DND-41 (cell line): ENCODE data around the gene DRC7.

Experiments used
- CTCF ChIP-seq: IDR thresholded peaks from 2 replicates; pipeline ENCODE4 v1.5.1; 2012; ENCODE audit warnings: borderline replicate concordance, low read length, moderate library complexity, mild to moderate bottlenecking; ENCODE audit not compliant: poor library complexity, severe bottlenecking; ENCODE audit errors: extremely low read depth
- EZH2 ChIP-seq: IDR thresholded peaks from 3 replicates; pipeline ENCODE4 v1.6.1; 2012; ENCODE audit warnings: borderline replicate concordance, low read depth, mild to moderate bottlenecking, moderate library complexity, low read length, inconsistent platforms; ENCODE audit not compliant: severe bottlenecking

GRCh38 chr16:57646388-57647039 is 48.1 kb upstream of the DRC7 start:
- TF ChIP-seq CTCF: no peak
- TF ChIP-seq EZH2: no peak
